GM06990 (cell line): ENCODE measurements around the gene TUFM.

ENCODE experiments used
- DNase-seq: peaks from one replicate; pipeline ENCODE4 v3.0.0-alpha.2; 2011; ENCODE audit not compliant: insufficient read length; ENCODE audit errors: extremely low read depth
- H3K27me3 ChIP-seq: replicated peaks from 2 replicates; pipeline ENCODE4 v1.6.0; 2011; ENCODE audit warnings: low read length; ENCODE audit not compliant: control insufficient read depth, insufficient read depth
- H3K36me3 ChIP-seq: 2 replicates; pipeline ENCODE4 v1.5.1; 2011; ENCODE audit warnings: low read length; ENCODE audit not compliant: control insufficient read depth, insufficient read depth
- H3K4me3 ChIP-seq: replicated peaks from 2 replicates; pipeline ENCODE4 v1.5.1; 2011; ENCODE audit warnings: low read depth, mild to moderate bottlenecking, control low read depth, low read length
- CTCF ChIP-seq: IDR thresholded peaks from 2 replicates; pipeline ENCODE4 v1.5.1; 2011; ENCODE audit warnings: low read length, control low read depth, mild to moderate bottlenecking, inconsistent platforms; ENCODE audit not compliant: insufficient read depth, poor library complexity, severe bottlenecking

Gene TUFM

GRCh38 chr16:28880589-28880915 is 34.4 kb upstream of the TUFM start:
- no peaks in the 10 kb centered on the region for H3K27me3 ChIP-seq
- DNase-seq = no peak
- TF ChIP-seq CTCF = no peak
- no peak overlapping the region for H3K4me3 ChIP-seq
- no peaks in the 10 kb centered on the region; the same call in 1 of the 2 replicates for H3K36me3 ChIP-seq

- DNase-seq = peak; percentile 93
- no peaks in the 10 kb centered on the region; the same call in 1 of the 2 replicates for H3K36me3 ChIP-seq
- H3K4me3 ChIP-seq = peak overlapping the region; percentile 83
- H3K27me3 ChIP-seq = no peaks in the 10 kb centered on the region
- TF ChIP-seq CTCF = no peak
These were observed 33.9 kb upstream of the TUFM start for GRCh38 chr16:28879841-28880588.

GRCh38 chr16:28879261-28879840 is 33.2 kb upstream of the TUFM start:
- Histone ChIP-seq H3K27me3 (no peaks in the 10 kb centered on the region), H3K36me3 (no peaks in the 10 kb centered on the region; the same call in 1 of the 2 replicates), H3K4me3 (peak overlapping the region; percentile 83)
- no peak for DNase-seq
- TF ChIP-seq CTCF = no peak

GRCh38 chr16:28878083-28878926 is 32.2 kb upstream of the TUFM start, which contains the start of gene ATP2A1:
ATP2A1 (plus strand) TSS chr16:28878488; CDS start chr16:28878672, 184 bp downstream.
- Histone ChIP-seq H3K4me3 (peak within 1 kb of the TSS; percentile 83), H3K27me3 (no peaks in the 10 kb centered on the region), H3K36me3 (no peaks in the 10 kb centered on the region; the same call in none of the 2 replicates)
- DNase-seq = no peak
- no peak for TF ChIP-seq CTCF

GRCh38 chr16:28877655-28878000 is 31.5 kb upstream of the TUFM start:
- TF ChIP-seq CTCF = no peak
- Histone ChIP-seq H3K36me3 (peaks cover 3% of the 10 kb centered on the region), H3K4me3 (no peak overlapping the region), H3K27me3 (no peaks in the 10 kb centered on the region)
- no peak for DNase-seq
